RWPE2 (cell line): ENCODE data around the gene CLEC16A.

Experiments
- ATAC-seq: fragments of 200-7000 bp; cut with Tn5 transposase; 3 replicates; pipeline ENCODE4 v1.9.1; 2021; ENCODE audit warnings: low read depth
- DNase-seq: peaks from one replicate; pipeline ENCODE4 v3.0.0-alpha.2; 2020; ENCODE audit warnings: low spot score
- H3K27ac ChIP-seq: fragments of 450-650 bp; 2 replicates; pipeline ENCODE4 v1.5.1; 2017; ENCODE audit warnings: mild to moderate bottlenecking; ENCODE audit not compliant: poor library complexity, severe bottlenecking
- H3K27me3 ChIP-seq: fragments of 250-450 bp; sonication (Bioruptor Pico); 2 replicates; pipeline ENCODE4 v1.5.1; 2021; ENCODE audit warnings: mild to moderate bottlenecking, moderate library complexity; ENCODE audit not compliant: insufficient read depth, poor library complexity, severe bottlenecking
- H3K36me3 ChIP-seq: fragments of 250-450 bp; sonication (Bioruptor Pico); 2 replicates; pipeline ENCODE4 v1.5.1; 2020; ENCODE audit warnings: low read depth, mild to moderate bottlenecking, moderate library complexity
- H3K4me1 ChIP-seq: fragments of 250-450 bp; sonication (Bioruptor Pico); 2 replicates; pipeline ENCODE4 v1.5.1; 2021; ENCODE audit warnings: mild to moderate bottlenecking, moderate library complexity; ENCODE audit not compliant: insufficient read depth, poor library complexity, severe bottlenecking
- H3K4me3 ChIP-seq: fragments of 250-450 bp; sonication (Bioruptor Pico); 2 replicates; pipeline ENCODE4 v1.5.1; 2021; ENCODE audit warnings: mild to moderate bottlenecking, moderate library complexity; ENCODE audit not compliant: severe bottlenecking
- H3K9me3 ChIP-seq: fragments of 250-450 bp; sonication (Bioruptor Pico); 2 replicates; pipeline ENCODE4 v1.5.1; 2021; ENCODE audit warnings: mild to moderate bottlenecking, moderate library complexity; ENCODE audit not compliant: severe bottlenecking
- CTCF ChIP-seq: fragments of 450-650 bp; IDR thresholded peaks from one replicate; pipeline ENCODE4 v1.5.1; 2017; ENCODE audit warnings: mild to moderate bottlenecking, moderate library complexity; ENCODE audit not compliant: poor library complexity, severe bottlenecking

CLEC16A gene

GRCh38 chr16:11141409-11142260, 197.3 kb downstream of the CLEC16A start:
- Histone ChIP-seq H3K36me3 (no peaks in the 10 kb centered on the region), H3K27ac (no peak overlapping the region), H3K4me1 (peaks cover 4% of the 10 kb centered on the region), H3K4me3 (no peak overlapping the region), H3K27me3 (no peaks in the 10 kb centered on the region), H3K9me3 (no peaks in the 10 kb centered on the region)
- ATAC-seq (no peak), DNase-seq (no peak)
- TF ChIP-seq CTCF, result no peak

GRCh38 chr16:11142261-11142630, 197.9 kb downstream of the CLEC16A start:
- H3K36me3 ChIP-seq, result no peaks in the 10 kb centered on the region
- ATAC-seq, result no peak
- no peak for DNase-seq
- no peak overlapping the region for H3K4me3 ChIP-seq
- H3K27ac ChIP-seq, result no peak overlapping the region
- no peaks in the 10 kb centered on the region for H3K4me1 ChIP-seq
- H3K9me3 ChIP-seq, result no peaks in the 10 kb centered on the region
- TF ChIP-seq CTCF, result no peak
- no peaks in the 10 kb centered on the region for H3K27me3 ChIP-seq

GRCh38 chr16:11142951-11143350, 198.6 kb downstream of the CLEC16A start:
- no peaks in the 10 kb centered on the region for H3K9me3 ChIP-seq
- TF ChIP-seq CTCF, result no peak

GRCh38 chr16:11143372-11144035, 199.1 kb downstream of the CLEC16A start:
- Histone ChIP-seq H3K4me3 (no peak overlapping the region), H3K36me3 (no peaks in the 10 kb centered on the region), H3K4me1 (no peaks in the 10 kb centered on the region), H3K27ac (no peak overlapping the region), H3K9me3 (no peaks in the 10 kb centered on the region), H3K27me3 (no peaks in the 10 kb centered on the region)
- DNase-seq, result no peak
- TF ChIP-seq CTCF, result no peak
- ATAC-seq, result no peak

More at GRCh38 chr16:11142951-11143350, 198.6 kb downstream of the CLEC16A start:
- no peak for DNase-seq
- Histone ChIP-seq H3K4me1 (no peaks in the 10 kb centered on the region), H3K36me3 (no peaks in the 10 kb centered on the region), H3K27ac (no peak overlapping the region), H3K27me3 (no peaks in the 10 kb centered on the region), H3K4me3 (no peak overlapping the region)
- no peak for ATAC-seq

GRCh38 chr16:11144122-11144521, 199.8 kb downstream of the CLEC16A start:
- ATAC-seq (no peak), DNase-seq (no peak)
- H3K4me3 ChIP-seq, result no peak overlapping the region
- no peaks in the 10 kb centered on the region for H3K36me3 ChIP-seq
- no peak for TF ChIP-seq CTCF
- no peak overlapping the region for H3K27ac ChIP-seq
- H3K9me3 ChIP-seq, result no peaks in the 10 kb centered on the region
- no peaks in the 10 kb centered on the region for H3K4me1 ChIP-seq
- no peaks in the 10 kb centered on the region for H3K27me3 ChIP-seq
